ENCODE data around the gene FNDC4. TPM values are rescaled to one million over a fixed set of nuclear protein-coding genes. Genes with fewer than 3 reads are reported as not detected.
A peak's percentile ranks its signal among the peaks of the same experiment; 100 is the strongest.

FNDC4 gene
- total RNA-seq, 4 donors from 2014 or later, result 3.3 to 12.6 (median 9.8) TPM

DNA sequence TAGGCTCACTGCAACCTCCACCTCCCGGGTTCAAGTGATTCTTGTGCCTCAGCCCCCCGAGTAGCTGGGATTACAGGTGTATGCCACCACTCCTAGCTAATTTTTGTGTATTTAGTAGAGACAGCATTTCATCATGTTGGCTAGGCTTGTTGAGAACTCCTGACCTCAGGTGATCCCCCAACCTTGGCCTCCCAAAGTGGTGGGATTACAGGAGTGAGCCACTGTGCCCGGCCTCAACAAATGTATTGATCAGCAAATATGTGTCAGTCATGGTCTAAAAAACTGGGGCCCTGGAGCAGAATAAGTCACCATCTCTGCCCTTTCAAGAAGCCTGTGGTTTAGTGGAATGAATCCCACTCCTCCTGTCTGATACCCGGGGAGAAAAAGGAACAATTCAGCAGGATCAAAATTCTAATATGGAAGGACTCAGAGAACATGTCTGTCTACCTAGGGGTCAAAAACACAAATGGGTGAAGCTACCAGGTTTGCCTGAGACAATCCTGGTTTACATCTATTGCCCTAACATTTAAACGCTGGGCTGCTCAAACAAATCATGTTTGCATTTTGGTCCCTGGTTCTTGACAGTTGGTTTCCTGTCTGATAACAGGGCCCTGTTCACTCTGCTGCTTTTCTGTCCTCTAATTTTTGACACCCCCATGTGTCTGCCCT lies 23.2 kb upstream of the FNDC4 start:
- Histone ChIP-seq H3K27me3 (peaks cover 0 to 30% (median 0%) of the 10 kb centered on the region in 4 donors), H3K36me3 (no peaks in the 10 kb centered on the region), H3K9me3 (no peaks in the 10 kb centered on the region), H3K4me1 (no peaks in the 10 kb centered on the region), H3K4me3 (no peak overlapping the region), H3K27ac (replicated peaks in 1 of 4) (no peak overlapping the region)
- WGBS, result 87% methylated on average over 5 of the region's 5 CpGs
- DNase-seq (ENCODE audit: extremely low spot score), result peak; percentile 47
- TF ChIP-seq, protein P1, sequence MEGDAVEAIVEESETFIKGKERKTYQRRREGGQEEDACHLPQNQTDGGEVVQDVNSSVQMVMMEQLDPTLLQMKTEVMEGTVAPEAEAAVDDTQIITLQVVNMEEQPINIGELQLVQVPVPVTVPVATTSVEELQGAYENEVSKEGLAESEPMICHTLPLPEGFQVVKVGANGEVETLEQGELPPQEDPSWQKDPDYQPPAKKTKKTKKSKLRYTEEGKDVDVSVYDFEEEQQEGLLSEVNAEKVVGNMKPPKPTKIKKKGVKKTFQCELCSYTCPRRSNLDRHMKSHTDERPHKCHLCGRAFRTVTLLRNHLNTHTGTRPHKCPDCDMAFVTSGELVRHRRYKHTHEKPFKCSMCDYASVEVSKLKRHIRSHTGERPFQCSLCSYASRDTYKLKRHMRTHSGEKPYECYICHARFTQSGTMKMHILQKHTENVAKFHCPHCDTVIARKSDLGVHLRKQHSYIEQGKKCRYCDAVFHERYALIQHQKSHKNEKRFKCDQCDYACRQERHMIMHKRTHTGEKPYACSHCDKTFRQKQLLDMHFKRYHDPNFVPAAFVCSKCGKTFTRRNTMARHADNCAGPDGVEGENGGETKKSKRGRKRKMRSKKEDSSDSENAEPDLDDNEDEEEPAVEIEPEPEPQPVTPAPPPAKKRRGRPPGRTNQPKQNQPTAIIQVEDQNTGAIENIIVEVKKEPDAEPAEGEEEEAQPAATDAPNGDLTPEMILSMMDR (IDR thresholded peaks at IDR 0.05), result no peak
- TF ChIP-seq POLR2A (IDR thresholded peaks at IDR 0.05; ENCODE audit: low read depth) (no peak), POLR2AphosphoS5 (IDR thresholded peaks at IDR 0.05) (no peak), EP300 (IDR thresholded peaks at IDR 0.05) (no peak)
- intact Hi-C loops (cut with DNase I), result no loop called here

DNA sequence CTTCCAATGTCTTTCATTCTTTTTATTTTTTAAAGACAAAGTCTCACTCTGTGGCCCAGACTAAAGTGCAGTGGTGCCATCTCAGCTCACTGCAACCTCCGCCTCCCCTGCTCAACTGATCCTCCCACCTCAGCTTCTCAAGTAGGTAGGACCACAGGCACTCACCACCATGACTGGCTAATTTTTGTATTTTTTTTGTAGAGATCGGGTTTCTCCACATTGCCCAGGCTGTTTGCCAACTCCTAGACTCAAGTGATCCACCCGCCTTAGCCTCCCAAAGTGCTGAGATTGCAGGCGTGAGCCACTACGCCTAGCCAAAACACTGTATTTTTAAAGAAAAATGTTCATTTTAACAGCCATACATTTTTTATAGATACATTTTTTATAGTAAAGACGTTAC lies 14.3 kb upstream of the FNDC4 start:
- no peak overlapping the region for H3K4me3 ChIP-seq
- H3K27ac ChIP-seq (replicated peaks in 1 of 4), result no peak overlapping the region
- 48% methylated on average over 6 of the region's 6 CpGs for WGBS
- no peak for DNase-seq (ENCODE audit: extremely low spot score)
- no peaks in the 10 kb centered on the region for H3K9me3 ChIP-seq
- peaks cover 0 to 7% (median 0%) of the 10 kb centered on the region in 4 donors for H3K27me3 ChIP-seq
- no peaks in the 10 kb centered on the region for H3K36me3 ChIP-seq
- H3K4me1 ChIP-seq, result no peaks in the 10 kb centered on the region
- intact Hi-C loops (cut with DNase I), result no loop called here
- TF ChIP-seq POLR2AphosphoS5 (IDR thresholded peaks at IDR 0.05) (no peak), POLR2A (IDR thresholded peaks at IDR 0.05; ENCODE audit: low read depth) (no peak), EP300 (IDR thresholded peaks at IDR 0.05) (no peak)
- TF ChIP-seq, protein P1 (IDR thresholded peaks at IDR 0.05), result no peak

DNA sequence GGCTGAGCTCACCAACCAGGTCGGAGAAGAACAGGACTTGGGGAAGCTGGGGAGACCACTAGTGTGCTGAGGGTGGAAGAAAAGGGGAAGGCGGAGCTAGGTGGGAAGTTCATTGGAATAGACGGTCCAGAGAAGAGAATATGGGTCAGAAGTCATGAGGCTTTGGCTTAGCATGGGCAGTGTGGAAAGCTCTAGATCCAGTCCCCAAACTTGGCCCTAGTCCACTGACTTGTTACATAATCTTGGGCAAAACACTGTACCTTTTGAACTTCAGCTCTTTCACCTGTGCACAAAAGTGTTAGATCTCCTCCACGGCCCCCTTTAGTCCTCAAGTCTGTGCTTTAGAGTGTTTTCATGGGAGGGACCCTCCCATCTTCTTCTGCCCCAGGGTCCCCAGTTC lies 12.3 kb upstream of the FNDC4 start:
- TF ChIP-seq EP300 (IDR thresholded peaks at IDR 0.05) (no peak), POLR2AphosphoS5 (IDR thresholded peaks at IDR 0.05) (no peak), POLR2A (IDR thresholded peaks at IDR 0.05; ENCODE audit: low read depth) (no peak)
- TF ChIP-seq, protein P1 (IDR thresholded peaks at IDR 0.05), result no peak
- peaks cover 0 to 7% (median 0%) of the 10 kb centered on the region in 4 donors for H3K27me3 ChIP-seq
- no peak overlapping the region for H3K4me3 ChIP-seq
- no peaks in the 10 kb centered on the region for H3K9me3 ChIP-seq
- no peak overlapping the region for H3K27ac ChIP-seq (replicated peaks in 1 of 4)
- WGBS, result 80% methylated on average over 4 of the region's 4 CpGs
- no peaks in the 10 kb centered on the region for H3K36me3 ChIP-seq
- no peak for DNase-seq (ENCODE audit: extremely low spot score)
- no peaks in the 10 kb centered on the region for H3K4me1 ChIP-seq
- intact Hi-C loops (cut with DNase I), result no loop called here

DNA sequence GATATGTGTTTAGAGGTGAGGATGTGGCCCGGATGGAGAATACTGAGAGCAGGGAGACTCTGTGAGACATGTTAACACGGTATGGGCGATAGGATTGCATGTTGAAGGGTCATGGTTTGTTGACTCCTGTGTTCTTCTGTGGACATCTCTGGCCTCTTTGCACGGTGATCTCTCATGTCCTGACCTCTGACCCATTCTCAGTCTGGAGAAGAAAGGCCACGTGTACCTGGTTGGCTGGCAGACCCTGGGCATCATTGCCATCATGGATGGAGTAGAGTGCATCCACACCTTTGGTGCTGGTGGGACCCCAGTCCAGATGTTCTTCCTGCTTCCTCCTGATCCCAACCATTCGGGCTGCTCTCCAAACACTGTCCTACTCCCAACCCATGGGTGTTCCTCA lies 11.6 kb upstream of the FNDC4 start:
- TF ChIP-seq POLR2A (IDR thresholded peaks at IDR 0.05; ENCODE audit: low read depth) (no peak), EP300 (IDR thresholded peaks at IDR 0.05) (no peak), POLR2AphosphoS5 (IDR thresholded peaks at IDR 0.05) (no peak)
- TF ChIP-seq, protein P1 (IDR thresholded peaks at IDR 0.05), result no peak
- DNase-seq (ENCODE audit: extremely low spot score), result no peak
- Histone ChIP-seq H3K27ac (replicated peaks in 1 of 4) (no peak overlapping the region), H3K9me3 (no peaks in the 10 kb centered on the region), H3K27me3 (peaks cover 0 to 7% (median 0%) of the 10 kb centered on the region in 4 donors), H3K4me3 (no peak overlapping the region), H3K36me3 (no peaks in the 10 kb centered on the region), H3K4me1 (no peaks in the 10 kb centered on the region)
- 83% methylated on average over 6 of the region's 6 CpGs for WGBS
- intact Hi-C loops (cut with DNase I), result no loop called here

DNA sequence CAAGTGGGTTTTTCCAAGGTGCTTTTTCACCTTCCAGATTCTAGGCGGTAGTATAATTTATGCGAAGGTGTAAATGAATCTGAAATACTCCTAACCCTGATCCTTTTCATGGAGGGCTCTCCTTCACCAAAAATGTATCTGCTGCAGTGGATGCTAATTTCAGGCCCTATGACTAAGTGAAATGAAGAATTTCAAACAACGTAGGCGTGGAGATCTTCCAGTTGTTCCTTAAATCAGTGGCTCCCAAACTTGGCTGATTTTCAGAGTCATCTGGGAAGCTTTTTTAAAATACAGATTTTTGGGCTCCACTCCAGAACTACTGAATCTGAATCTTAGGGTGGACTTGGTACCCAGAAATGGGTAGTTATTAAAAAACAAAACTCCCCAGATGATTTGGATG lies 7.1 kb upstream of the FNDC4 start:
- H3K9me3 ChIP-seq, result no peaks in the 10 kb centered on the region
- no peaks in the 10 kb centered on the region for H3K27me3 ChIP-seq
- 77% methylated on average over 4 of the region's 4 CpGs for WGBS
- H3K4me3 ChIP-seq, result no peak overlapping the region
- TF ChIP-seq POLR2A (IDR thresholded peaks at IDR 0.05; ENCODE audit: low read depth), result no peak
- no peak for TF ChIP-seq POLR2AphosphoS5 (IDR thresholded peaks at IDR 0.05)
- TF ChIP-seq, protein P1 (IDR thresholded peaks at IDR 0.05), result no peak
- intact Hi-C loops (cut with DNase I), result no loop called here
- H3K27ac ChIP-seq (replicated peaks in 1 of 4), result no peak overlapping the region
- no peaks in the 10 kb centered on the region for H3K4me1 ChIP-seq
- H3K36me3 ChIP-seq, result no peaks in the 10 kb centered on the region
- DNase-seq (ENCODE audit: extremely low spot score), result no peak
